HEK293 (cell line): ENCODE results near the gene SRRD.

Source experiments
- ZNF76 ChIP-seq: fragments of 450-650 bp; formaldehyde crosslinking; IDR thresholded peaks from 2 replicates; pipeline ENCODE4; 2016; ENCODE audit warnings: low read depth, missing biosample characterization, missing genetic modification characterization, borderline replicate concordance
- TF ChIP-seq, protein P1 (sequence below): fragments of 450-650 bp; formaldehyde crosslinking; IDR thresholded peaks from 2 replicates; pipeline ENCODE4 v1.5.1; 2016; ENCODE audit warnings: missing biosample characterization, missing genetic modification characterization, low read depth
- TF ChIP-seq, protein P2 (sequence below): fragments of 450-650 bp; formaldehyde crosslinking; IDR thresholded peaks from 2 replicates; pipeline ENCODE4 v1.5.1; 2016; ENCODE audit warnings: missing biosample characterization, missing genetic modification characterization

DNA sequence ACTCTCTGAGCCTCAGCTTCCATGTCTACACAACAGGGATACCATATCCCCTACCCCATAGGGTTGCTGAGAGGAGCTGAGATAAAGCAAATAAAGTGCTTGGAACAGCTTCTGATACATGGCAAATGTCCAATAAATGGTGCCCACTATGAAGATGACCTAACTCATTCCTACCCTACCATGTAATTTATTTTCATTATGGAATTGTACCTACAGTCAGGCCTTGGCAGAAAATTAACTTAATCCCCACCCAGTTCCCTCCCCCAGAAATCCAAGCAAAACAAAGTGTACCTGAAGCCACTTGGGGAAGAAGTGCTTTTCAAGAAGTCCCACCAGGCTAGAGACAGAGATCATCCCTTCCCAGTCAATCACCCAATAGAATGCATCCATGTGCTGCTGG is 10.8 kb downstream of the SRRD start:
- TF ChIP-seq ZNF76 (tag by site-specific recombination), result no peak
- TF ChIP-seq, protein P1, sequence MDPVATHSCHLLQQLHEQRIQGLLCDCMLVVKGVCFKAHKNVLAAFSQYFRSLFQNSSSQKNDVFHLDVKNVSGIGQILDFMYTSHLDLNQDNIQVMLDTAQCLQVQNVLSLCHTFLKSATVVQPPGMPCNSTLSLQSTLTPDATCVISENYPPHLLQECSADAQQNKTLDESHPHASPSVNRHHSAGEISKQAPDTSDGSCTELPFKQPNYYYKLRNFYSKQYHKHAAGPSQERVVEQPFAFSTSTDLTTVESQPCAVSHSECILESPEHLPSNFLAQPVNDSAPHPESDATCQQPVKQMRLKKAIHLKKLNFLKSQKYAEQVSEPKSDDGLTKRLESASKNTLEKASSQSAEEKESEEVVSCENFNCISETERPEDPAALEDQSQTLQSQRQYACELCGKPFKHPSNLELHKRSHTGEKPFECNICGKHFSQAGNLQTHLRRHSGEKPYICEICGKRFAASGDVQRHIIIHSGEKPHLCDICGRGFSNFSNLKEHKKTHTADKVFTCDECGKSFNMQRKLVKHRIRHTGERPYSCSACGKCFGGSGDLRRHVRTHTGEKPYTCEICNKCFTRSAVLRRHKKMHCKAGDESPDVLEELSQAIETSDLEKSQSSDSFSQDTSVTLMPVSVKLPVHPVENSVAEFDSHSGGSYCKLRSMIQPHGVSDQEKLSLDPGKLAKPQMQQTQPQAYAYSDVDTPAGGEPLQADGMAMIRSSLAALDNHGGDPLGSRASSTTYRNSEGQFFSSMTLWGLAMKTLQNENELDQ (tag by site-specific recombination), result no peak
- TF ChIP-seq, protein P2, sequence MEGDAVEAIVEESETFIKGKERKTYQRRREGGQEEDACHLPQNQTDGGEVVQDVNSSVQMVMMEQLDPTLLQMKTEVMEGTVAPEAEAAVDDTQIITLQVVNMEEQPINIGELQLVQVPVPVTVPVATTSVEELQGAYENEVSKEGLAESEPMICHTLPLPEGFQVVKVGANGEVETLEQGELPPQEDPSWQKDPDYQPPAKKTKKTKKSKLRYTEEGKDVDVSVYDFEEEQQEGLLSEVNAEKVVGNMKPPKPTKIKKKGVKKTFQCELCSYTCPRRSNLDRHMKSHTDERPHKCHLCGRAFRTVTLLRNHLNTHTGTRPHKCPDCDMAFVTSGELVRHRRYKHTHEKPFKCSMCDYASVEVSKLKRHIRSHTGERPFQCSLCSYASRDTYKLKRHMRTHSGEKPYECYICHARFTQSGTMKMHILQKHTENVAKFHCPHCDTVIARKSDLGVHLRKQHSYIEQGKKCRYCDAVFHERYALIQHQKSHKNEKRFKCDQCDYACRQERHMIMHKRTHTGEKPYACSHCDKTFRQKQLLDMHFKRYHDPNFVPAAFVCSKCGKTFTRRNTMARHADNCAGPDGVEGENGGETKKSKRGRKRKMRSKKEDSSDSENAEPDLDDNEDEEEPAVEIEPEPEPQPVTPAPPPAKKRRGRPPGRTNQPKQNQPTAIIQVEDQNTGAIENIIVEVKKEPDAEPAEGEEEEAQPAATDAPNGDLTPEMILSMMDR, result no peak
